GM21423 (cell line): Measurements from ENCODE around the gene GABARAP.

Experiments
- ATAC-seq: cut with Tn5 transposase; IDR thresholded peaks from one replicate; pipeline ENCODE4 v1.9.1; 2021; ENCODE audit warnings: mild to moderate bottlenecking, moderate library complexity; ENCODE audit not compliant: unreplicated experiment

The GABARAP gene

DNA sequence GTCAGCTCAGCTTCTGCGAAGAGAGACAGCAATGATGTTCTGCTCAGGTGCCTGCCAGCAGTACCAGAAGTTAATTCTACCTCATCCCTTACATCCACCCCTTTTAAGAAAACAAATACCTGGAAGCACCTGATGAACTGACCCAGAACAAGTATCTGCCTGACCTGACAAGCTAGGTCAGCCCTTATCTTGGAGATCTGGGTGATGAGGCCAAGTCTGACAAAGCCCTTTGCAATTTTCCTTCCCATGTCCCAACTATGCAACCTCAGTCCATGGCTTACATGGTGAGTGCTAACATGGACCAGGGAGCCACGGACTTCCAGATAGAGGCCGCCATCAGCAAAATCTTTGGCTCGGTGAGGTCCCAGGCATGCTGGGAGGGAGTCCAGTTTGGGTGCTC, 18.9 kb downstream of the GABARAP start:
- no peak for ATAC-seq

DNA sequence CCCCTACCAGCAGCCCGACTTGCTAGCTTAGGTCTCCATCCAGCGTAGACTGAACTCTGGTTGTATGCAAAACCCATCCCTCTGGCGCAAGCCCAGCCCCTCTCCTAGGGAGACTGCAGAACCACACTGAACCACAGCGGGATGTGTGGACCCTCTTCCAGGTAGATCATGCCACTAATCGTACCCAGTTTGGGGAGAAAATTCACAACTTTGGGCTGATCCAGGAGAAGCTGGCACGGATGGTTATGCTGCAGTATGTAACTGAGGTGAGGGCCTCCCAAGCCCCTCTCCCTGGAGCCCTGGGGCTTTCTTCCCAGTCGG, 19.3 kb downstream of the GABARAP start:
- ATAC-seq, result no peak

DNA sequence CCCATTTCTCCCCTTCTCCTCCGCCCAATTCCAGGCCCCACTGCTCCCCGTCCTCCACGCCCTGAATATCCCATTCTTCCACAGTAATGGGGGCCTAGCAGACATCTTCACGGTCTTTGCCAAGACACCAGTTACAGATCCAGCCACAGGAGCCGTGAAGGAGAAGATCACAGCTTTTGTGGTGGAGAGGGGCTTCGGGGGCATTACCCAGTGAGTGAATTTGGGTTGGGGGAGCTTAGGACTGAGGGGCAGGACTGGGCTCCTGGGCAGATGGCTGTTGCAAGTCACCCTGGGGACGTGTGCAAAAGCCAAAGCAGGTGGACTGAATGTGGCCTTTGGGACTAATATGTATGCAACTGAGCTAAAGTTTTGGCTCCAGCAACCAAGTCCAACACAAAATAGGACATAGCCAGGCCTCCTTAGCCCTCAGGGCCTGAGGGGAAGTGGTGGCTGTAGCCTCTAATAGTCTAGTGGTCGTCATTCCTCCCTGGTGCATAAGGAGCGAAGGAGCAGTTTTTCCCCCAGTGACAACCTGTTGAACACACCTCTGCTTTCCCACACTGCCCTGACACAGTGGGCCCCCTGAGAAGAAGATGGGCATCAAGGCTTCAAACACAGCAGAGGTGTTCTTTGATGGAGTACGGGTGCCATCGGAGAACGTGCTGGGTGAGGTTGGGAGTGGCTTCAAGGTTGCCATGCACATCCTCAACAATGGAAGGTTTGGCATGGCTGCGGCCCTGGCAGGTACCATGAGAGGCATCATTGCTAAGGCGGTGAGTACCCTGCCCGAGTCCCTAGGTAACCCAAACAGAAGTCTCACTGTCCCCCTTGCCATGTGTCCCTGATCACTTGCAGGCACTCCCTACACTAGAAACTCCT, 19.9 kb downstream of the GABARAP start:
- ATAC-seq, result no peak

DNA sequence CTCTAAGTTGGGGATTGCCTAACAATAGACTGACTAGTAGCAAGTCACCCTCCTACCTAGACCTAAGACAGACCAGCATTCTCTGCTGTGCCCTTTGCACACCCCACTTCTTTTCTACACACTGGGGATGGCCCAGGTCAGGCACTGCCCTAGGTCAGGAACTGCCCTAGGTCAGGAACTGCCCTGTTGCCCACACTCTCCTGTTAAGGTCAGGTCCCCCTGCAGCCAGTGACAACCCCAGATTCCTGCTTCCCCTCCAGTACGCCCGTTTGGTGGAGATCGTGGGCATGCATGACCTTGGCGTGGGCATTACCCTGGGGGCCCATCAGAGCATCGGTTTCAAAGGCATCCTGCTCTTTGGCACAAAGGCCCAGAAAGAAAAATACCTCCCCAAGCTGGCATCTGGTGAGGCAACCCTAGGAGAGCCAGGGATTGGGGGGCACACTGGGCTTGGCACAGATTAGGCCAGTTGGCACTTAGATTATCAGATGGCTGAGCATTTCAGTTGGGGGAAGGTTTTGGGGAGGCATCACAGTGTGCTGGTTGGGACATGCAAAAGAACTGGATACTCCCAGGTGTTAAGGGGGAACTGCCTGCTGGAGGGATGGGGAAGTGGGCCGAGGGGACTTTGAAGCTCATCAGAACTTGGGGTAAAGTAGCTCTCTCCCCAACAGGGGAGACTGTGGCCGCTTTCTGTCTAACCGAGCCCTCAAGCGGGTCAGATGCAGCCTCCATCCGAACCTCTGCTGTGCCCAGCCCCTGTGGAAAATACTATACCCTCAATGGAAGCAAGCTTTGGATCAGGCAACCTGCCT, 20.8 kb downstream of the GABARAP start:
- no peak for ATAC-seq

GRCh38 chr17:7220593-7221277, 21.5 kb downstream of the GABARAP start:
- no peak for ATAC-seq

DNA sequence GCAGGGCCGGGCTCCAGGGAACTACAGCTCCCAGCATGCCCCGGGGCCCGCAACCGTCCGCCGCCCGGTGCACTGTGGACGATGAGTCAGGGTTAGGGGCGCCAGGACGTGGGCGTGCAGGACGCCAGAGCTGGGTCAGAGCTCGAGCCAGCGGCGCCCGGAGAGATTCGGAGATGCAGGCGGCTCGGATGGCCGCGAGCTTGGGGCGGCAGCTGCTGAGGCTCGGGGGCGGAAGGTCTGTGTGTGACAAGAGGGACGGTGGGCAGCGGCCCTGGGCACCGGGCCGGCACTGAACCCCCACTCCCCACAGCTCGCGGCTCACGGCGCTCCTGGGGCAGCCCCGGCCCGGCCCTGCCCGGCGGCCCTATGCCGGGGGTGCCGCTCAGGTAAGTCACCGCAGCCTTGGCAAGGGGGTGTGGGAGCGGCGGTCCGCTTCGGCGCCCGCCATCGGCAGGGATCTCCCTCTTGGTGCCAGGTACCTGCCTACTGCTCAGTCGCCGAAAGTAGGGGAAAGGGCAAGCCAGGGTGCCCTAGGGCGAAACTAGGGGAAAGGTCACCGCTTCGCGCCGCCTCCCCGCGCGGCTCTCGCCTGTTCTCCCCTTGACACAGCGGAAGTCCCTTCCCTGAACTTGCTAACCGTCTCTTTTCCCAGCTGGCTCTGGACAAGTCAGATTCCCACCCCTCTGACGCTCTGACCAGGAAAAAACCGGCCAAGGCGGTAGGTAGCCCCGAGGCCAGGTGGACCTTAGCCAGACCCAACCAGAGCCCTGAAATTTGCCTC, 22.2 kb downstream of the GABARAP start, which contains the start of the genes ACADVL and DLG4:
ACADVL (plus strand) TSS at position 127 of the 781 bp plus-strand sequence; CDS start at position 174, 47 bp downstream.
DLG4 (minus strand) TSS at position 25 of the 781 bp plus-strand sequence.
- ATAC-seq, result peak; percentile 70

- ATAC-seq, result no peak
These were observed 22.9 kb downstream of the GABARAP start for GRCh38 chr17:7219229-7219811.

DNA sequence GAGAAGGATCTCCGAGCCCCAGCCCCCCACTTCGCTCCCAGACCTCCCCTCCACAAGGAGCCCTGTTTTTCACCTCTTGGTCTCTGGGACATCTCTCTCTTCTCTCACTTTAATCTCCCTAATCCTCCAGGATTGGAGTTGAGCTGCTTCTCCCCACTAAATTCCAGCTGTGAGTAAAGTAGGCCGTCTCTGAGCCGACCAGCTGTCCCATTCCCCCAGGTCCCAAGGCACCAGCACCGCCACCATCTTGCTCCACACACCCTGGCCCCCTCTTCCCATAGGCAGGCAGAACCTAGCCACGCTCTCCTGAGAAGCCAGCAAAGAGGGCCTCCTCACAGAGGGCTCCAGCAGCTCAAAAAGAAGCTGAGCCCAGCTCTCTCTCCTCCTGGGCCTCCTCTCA, 23.5 kb downstream of the GABARAP start:
- ATAC-seq, result no peak

- no peak for ATAC-seq
These were observed 24.1 kb downstream of the GABARAP start for GRCh38 chr17:7218166-7218565.

DNA sequence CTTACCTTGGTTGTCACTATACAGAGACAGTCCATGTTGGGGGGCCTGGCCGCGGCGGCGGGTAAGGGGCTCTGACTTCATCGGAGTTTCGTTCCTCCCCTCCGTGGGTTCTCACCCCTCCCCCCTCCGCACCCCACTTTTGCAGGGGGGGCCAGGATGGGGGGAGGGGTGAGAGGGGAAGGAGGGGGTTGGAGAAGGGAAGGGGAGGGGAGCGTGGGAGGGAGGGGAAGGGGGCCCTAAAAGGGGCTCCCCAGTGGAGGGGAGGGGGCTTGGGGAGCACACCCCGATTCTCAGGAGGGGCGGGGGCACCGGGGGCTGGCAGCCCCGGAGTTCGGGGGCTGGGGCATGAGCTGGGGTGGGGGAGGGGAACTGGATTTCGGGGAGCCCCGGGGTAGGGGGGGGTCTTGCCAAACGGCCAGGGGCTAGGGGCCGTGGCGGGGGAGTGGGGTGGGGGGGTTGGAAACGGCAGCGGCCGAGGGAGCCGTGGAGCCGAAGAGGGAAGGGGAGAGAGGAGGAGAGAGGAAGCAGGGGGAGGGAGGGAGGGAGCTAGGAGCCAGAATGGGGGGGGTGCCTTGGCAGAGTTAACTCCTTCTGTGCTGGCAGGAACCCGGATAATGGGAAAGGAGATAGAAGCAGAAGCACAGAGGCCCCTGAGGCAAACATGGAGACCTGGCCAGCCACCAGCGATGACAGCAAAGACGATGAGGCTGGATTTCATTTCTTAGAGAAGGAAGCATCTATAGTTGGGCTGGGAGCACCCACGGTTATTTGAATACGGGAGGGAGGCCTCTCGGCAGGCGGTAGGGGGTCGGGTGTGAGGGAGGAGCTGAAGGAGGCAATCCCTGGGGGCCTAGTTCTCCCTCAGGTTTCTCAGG, 24.9 kb downstream of the GABARAP start:
- no peak for ATAC-seq

DNA sequence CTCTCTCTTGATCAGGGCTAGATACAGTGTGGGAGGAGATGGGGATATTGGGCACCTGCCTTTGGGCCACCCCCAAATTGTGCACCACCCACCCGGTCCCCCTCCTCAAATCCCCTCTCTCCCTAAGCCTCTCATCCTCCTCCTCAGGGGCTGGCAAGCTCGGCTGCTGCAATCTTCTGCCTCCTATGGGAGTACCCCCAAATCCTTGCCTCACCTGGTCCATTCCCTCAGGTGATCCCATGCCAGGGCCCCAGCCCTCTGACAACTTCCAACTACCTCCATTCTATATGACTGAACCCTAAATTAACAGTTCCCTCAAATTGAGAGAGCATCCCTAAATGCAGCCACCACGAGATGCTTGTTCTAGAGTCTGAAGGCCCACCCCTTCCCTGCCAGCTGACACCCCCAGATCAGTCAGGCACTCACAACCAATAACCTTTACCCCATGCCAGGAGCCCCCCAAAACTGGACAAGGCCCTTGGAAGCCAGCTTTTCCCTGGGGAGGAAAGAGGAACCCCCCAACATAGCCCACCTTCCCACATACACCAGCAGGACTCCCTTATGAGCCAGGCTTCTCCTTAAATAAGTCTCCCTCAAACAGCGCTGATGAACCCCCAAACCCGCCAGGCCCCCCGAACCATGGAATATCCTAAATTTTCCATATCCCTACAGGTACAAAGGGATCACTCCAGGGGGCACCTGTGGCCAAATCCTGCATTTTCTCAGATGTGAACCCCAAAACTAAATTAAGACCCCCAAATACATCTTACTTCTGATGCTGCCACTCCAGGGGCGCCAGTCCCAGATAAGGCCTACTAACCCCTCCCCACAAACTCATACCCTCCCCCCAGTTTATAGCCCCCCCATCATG, 25.8 kb downstream of the GABARAP start:
- ATAC-seq, result no peak

DNA sequence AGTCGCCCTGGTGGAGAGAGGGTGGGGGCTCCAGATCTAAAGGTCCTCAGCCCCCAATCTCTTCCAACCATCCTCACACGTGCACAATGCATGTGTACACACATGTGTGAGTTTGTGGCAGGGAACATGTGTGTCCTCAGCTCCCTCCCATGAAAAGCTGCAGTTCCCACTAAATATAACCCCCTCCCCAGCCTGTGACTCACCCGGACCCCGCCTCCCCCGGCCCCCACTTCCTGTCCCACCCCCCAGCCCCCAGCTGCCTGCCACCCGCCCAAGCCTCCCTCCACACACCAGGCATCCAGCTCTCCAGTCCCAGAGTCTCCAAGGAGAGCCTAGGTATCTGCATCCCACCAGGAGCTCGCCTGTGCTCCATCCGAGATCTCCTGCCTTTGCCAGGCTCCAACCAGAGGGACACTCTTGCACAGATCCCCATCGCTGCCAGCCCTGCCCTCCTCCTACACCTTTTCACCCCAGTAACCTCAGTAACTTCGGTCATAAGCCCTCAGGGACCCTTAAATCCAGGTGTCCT, 26.5 kb downstream of the GABARAP start:
- ATAC-seq, result no peak

DNA sequence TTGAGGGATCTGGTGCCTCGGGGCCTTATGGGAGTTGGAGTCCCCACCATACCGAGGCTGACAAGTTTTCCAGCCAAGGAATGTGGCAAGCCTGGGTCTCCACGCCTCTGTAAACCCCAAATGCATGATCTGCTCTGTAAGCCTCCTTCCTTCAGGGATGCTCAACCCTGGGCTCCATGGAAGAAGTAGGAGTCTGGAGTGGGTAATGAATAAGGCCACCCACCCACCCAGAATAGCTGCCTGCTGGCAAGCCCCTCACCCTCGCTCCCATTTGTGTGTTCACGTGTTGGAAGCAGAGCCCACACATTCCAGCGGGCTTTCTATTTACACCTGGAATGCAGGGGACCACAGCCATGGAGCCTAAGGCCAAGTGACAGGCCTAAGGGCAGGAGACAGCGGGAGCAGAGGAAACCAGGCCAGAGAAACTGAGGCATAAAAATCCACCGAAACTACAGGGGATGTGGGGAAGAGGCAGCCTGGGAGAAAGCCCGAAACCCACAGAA, 27.1 kb downstream of the GABARAP start:
- ATAC-seq, result no peak

DNA sequence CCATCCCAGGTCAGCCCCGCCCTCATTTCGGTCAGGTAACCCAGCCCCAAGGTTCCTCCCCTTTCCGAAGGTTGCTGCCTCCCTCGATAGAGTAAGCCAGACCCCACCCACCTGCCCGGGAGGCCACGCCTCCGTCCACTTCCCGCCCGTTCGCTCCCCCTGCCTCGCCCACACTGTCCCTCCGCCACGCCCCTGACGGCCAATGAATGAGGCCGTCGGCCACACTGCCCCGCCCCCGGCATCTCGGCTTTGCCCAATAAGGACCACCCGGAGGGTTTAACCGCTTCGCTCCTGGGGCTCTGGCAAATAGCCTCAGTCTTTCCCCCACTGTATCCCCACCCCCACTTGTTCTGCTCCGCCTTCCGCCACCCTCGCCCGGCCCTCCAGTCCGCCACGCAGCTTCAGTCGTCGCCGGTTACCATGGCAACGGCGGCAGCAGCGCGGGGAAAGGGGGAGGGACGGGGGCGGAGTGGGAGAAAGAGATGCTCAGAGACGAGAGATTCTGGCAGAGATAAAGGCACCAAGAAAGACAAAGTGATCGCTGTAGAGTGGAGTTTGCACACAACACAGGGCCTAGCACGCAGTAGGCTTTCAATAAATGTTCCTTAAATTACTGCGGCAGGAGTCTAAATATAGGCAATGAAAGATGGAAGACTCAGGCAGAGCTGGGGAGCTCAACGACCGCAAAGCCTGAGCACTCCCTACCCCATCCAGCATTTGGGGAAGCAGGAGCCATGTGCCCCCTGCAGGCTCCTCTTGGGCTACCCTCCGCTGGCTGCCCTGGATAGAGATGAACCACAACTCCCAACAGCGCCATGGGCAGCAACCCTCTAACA, 27.7 kb downstream of the GABARAP start:
- peak; percentile 79 for ATAC-seq

DNA sequence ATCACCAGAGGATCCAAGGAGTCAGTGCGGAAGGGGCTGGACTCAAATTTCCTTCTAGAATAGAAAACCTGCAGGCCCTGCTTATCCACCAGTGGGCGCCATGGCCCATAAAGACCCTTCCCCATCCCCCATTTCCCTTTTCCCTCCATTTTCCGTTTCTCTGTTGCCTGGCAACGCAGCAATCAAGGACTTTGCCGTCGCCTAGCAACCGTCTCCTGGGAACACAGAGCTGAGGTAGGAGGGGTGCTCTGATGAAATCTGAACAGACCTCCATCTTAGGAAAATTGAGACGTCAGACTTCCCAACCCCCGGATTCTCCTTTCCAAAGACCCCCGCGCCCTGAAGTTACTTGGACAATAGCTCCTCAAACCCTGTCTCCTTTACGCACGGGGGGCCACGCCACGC, 28.4 kb downstream of the GABARAP start:
- peak; percentile 4 for ATAC-seq

GRCh38 chr17:7211491-7212273, 30.6 kb downstream of the GABARAP start:
- no peak for ATAC-seq
